Endothelial cell of umbilical vein (primary cell): ENCODE data around the gene HDAC4. TPM values are rescaled to one million over a fixed set of nuclear protein-coding genes. Genes with fewer than 3 reads are reported as not detected.

ENCODE experiments used
- BruUV-seq: library from RNA; stranded (reverse); fragments of 400-500 nt; replicated peaks from 2 replicates; lab custom pipeline; 2021; lab: Mats Ljungman, UMichigan
- CTCF ChIA-PET: fragments of 300-600, 350-600 bp; sonication (Branson Sonifier 250); formaldehyde crosslinking; loops from one replicate; lab custom pipeline; 2021; ENCODE audit warnings: antibody characterized with exemption, inconsistent platforms; lab: Charles Lee
- POLR2A ChIA-PET: fragments of 300-600, 350-600 bp; sonication (Branson Sonifier 250); formaldehyde crosslinking; loops from one replicate; lab custom pipeline; 2021; ENCODE audit warnings: antibody characterized with exemption, inconsistent platforms; lab: Charles Lee
- DNase-seq: peaks from one replicate; pipeline ENCODE4 v3.0.0-alpha.2; 2011; ENCODE audit warnings: low read depth, low spot score
- FAIRE-seq: peaks from 2 replicates; lab custom pipeline; 2011; peaks lifted over from hg19 to GRCh38; lab: Jason Lieb, UNC
- H2AFZ ChIP-seq: 2 replicates; pipeline ENCODE4 v1.6.0; 2012; ENCODE audit warnings: low read depth, low read length, control low read depth, inconsistent platforms
- H3K27ac ChIP-seq: 2 replicates; pipeline ENCODE4 v1.5.1; 2011; ENCODE audit warnings: low read depth, mild to moderate bottlenecking, control low read depth, low read length, moderate library complexity; ENCODE audit not compliant: insufficient read depth
- H3K27me3 ChIP-seq, 2 experiments: 2 replicates each; pipeline versions ENCODE4 v1.6.0 to v1.6.1; 2011; ENCODE audit warnings: low read length in 2 of 2, mixed read lengths in 1 of 2; ENCODE audit not compliant: control insufficient read depth in 2 of 2, insufficient read depth in 2 of 2
- H3K36me3 ChIP-seq, 2 experiments: 2 replicates in 1 of 2; 3 replicates in 1 of 2; pipeline ENCODE4 v1.5.1; 2011; ENCODE audit warnings: low read length in 2 of 2, mild to moderate bottlenecking in 1 of 2, moderate library complexity in 1 of 2; ENCODE audit not compliant: control insufficient read depth in 2 of 2, insufficient read depth in 2 of 2; ENCODE audit errors: extremely low read depth in 1 of 2
- H3K4me1 ChIP-seq: 3 replicates; pipeline ENCODE4 v1.5.1; 2011; ENCODE audit warnings: mild to moderate bottlenecking, low read length; ENCODE audit not compliant: control insufficient read depth, insufficient read depth; ENCODE audit errors: extremely low read depth
- H3K4me2 ChIP-seq: 2 replicates; pipeline ENCODE4 v1.6.1; 2011; ENCODE audit warnings: low read length, control low read depth, mixed read lengths; ENCODE audit not compliant: insufficient read depth
- H3K4me3 ChIP-seq, 3 experiments: fragments of 200-600 bp in 1 of 3; sonication (generic), shearing (Covaris generic) in 1 of 3; replicated peaks in 1 of 3; 2 replicates each; pipeline ENCODE4 v1.5.1; 2011 to 2016; ENCODE audit warnings: control low read depth in 3 of 3, low read length in 3 of 3, mild to moderate bottlenecking in 2 of 3, inconsistent platforms in 1 of 3, low read depth in 1 of 3, moderate library complexity in 1 of 3; ENCODE audit not compliant: insufficient read depth in 1 of 3
- H3K79me2 ChIP-seq: 2 replicates; pipeline ENCODE4 v1.6.0; 2012; ENCODE audit warnings: low read length, inconsistent platforms; ENCODE audit not compliant: control insufficient read depth, insufficient read depth
- H3K9ac ChIP-seq: replicated peaks from 2 replicates; pipeline ENCODE3; 2011; ENCODE audit warnings: low read length, control low read depth; ENCODE audit not compliant: insufficient read depth; ENCODE audit errors: extremely low read depth
- H3K9me1 ChIP-seq: replicated peaks from 3 replicates; pipeline ENCODE4 v1.6.0; 2011; ENCODE audit warnings: mild to moderate bottlenecking, low read length; ENCODE audit not compliant: control insufficient read depth, insufficient read depth; ENCODE audit errors: extremely low read depth
- H3K9me3 ChIP-seq: replicated peaks from 2 replicates; pipeline ENCODE4 v1.5.1; 2012; ENCODE audit warnings: low read length, inconsistent platforms; ENCODE audit not compliant: control insufficient read depth, insufficient read depth
- H4K20me1 ChIP-seq: replicated peaks from 2 replicates; pipeline ENCODE3; 2011; ENCODE audit warnings: mild to moderate bottlenecking, low read length; ENCODE audit not compliant: control insufficient read depth, insufficient read depth; ENCODE audit errors: extremely low read depth
- EZH2 ChIP-seq: IDR thresholded peaks from 2 replicates; pipeline ENCODE4 v1.6.1; 2012; ENCODE audit warnings: borderline replicate concordance, low read depth, mild to moderate bottlenecking, moderate library complexity, low read length, inconsistent platforms; ENCODE audit not compliant: severe bottlenecking
- FOS ChIP-seq: IDR thresholded peaks from 2 replicates; pipeline ENCODE4 v1.6.1; 2011; ENCODE audit warnings: mild to moderate bottlenecking, low read length, moderate library complexity, borderline replicate concordance; ENCODE audit not compliant: insufficient read depth
- GATA2 ChIP-seq: IDR thresholded peaks from 2 replicates; pipeline ENCODE4 v1.7.0; 2011; ENCODE audit warnings: low read depth, mild to moderate bottlenecking, moderate library complexity, mixed read lengths, low read length; ENCODE audit not compliant: insufficient read length, insufficient read depth
- JUN ChIP-seq: IDR thresholded peaks from 2 replicates; pipeline ENCODE4 v1.6.1; 2011; ENCODE audit warnings: borderline replicate concordance, low read depth; ENCODE audit not compliant: insufficient read length, insufficient read depth
- MAX ChIP-seq: IDR thresholded peaks from 2 replicates; pipeline ENCODE4 v1.6.1; 2011; ENCODE audit not compliant: insufficient read depth, insufficient read length
- MYC ChIP-seq: IDR thresholded peaks from one replicate; pipeline ENCODE4 v1.6.1; 2011; ENCODE audit warnings: mild to moderate bottlenecking, low read depth, low read length
- POLR2A ChIP-seq: IDR thresholded peaks from 2 replicates; pipeline ENCODE4 v1.6.1; 2012; ENCODE audit warnings: low read depth, mild to moderate bottlenecking, control low read depth, low read length
- POLR2AphosphoS5 ChIP-seq: IDR thresholded peaks from 2 replicates; pipeline ENCODE4 v1.6.1; 2012; ENCODE audit warnings: low read depth, mild to moderate bottlenecking, control low read depth, low read length, moderate library complexity; ENCODE audit not compliant: insufficient read depth
- dilution Hi-C: fragments of 300-500 bp; cut with MboI; formaldehyde crosslinking; loops from one replicate; pipeline ENCODE4 v1.15.0; 2019; ENCODE audit warnings: low sequenced_read_pairs; ENCODE audit not compliant: extremely low pct_ligation_motif_present
- intact Hi-C: fragments of 100-400 bp; cut with micrococcal nuclease; formaldehyde crosslinking; loops from one replicate; pipeline ENCODE4 v1.10.0; 2022
- polyA plus RNA-seq, 4 experiments: library from polyadenylated mRNA; depleted of rRNA in 3 of 4; stranded (reverse) in 3 of 4; unstranded in 1 of 4; fragments of >200 nt; gene quantifications; 2 replicates each; pipeline versions ENCODE4 v1.2.1 to v1.2.3, GENCODE V29; 2011 to 2012; ENCODE audit warnings: missing spikeins in 1 of 4
- total RNA-seq: library from RNA; stranded (reverse); gene quantifications from 2 replicates; pipeline ENCODE4 v1.2.3, GENCODE V29; 2021

The HDAC4 gene
- total and polyA plus RNA-seq, 2 donors (not counting 3 experiments of a cell fraction or from before 2014, with no cell fraction given): 13.4 to 33.0 TPM

DNA sequence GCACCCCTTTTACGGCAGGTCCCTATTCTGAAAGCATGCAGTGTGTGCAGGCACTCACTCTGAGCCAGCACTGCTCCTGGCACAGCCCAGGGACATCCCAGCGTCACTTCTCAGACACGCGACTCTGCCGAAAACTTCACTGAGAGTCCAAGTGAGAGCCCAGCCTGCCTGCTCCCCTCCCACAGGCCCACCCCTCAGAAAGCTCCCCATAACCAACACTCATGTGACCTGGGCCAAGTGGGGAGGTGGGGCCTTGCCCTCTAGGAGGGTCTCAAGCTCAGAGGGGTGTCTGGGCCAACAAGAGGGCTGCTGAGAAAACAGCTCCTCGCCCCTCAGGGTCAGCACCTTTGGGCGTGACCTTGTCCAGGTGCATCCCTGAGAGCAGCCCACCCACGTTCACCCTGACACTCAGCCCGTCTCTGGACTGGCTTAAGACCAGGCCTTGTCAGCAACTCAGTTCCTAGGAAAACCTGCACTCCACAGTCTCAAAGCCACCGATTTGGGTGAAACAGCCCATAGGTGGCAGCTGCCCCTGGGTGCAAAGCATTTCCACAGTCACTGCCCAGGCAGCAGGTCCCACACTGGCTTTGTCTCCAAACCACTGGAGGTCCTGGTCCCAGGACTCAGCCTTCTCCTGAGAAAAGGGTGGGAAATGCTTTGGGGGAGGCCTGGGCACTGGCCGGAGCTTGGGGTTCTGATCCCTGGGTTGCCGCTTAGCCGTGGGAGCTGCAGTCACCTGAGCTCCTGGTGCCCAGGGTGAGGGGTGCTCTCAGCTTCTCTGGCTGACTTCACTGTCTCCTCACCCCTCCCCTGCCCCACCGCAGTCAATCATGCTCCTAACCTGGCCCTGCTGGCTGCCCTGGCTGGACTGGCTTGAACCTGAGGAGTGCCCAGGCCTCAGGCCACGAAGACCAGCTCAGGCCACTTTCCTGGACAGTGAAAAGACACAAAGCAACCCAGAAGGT is 209.6 kb downstream of the HDAC4 start:
- TF ChIP-seq POLR2A (no peak), POLR2AphosphoS5 (no peak), GATA2 (no peak), JUN (no peak), FOS (no peak), MAX (no peak), EZH2 (no peak), MYC (no peak)
- Histone ChIP-seq H3K4me1 (no peaks in the 10 kb centered on the region), H3K27me3 (no peaks in the 10 kb centered on the region), H4K20me1 (no peaks in the 10 kb centered on the region), H2AFZ (no peak overlapping the region), H3K9me1 (no peaks in the 10 kb centered on the region), H3K36me3 (peaks cover 0 to 6% of the 10 kb centered on the region in 2 experiments), H3K4me3 (no peak overlapping the region), H3K27ac (no peak overlapping the region), H3K9me3 (no peaks in the 10 kb centered on the region), H3K79me2 (no peaks in the 10 kb centered on the region), H3K4me2 (no peak overlapping the region), H3K9ac (no peak overlapping the region)
- dilution Hi-C loops (no loop called here), intact Hi-C loops (no loop called here)
- BruUV-seq: no TSS peak
- ChIA-PET CTCF (no interaction called here), POLR2A (no interaction called here)
- no peak for FAIRE-seq
- no peak for DNase-seq
